Right renal pelvis (tissue), 4 donors: ENCODE results near the gene ZNF697. TPM values are rescaled to one million over a fixed set of nuclear protein-coding genes. Genes with fewer than 3 reads are reported as not detected.
A peak's percentile ranks its signal among the peaks of the same experiment; 100 is the strongest.
"Not testable (repeated sequence)": the region's sequence is repeated elsewhere in the genome, so short reads cannot be mapped to it uniquely, and the experiment has no call there.

Experiments
- DNase-seq, 4 donors: peaks; one replicate each; pipeline ENCODE4 v3.0.0-alpha.2; 2013; ENCODE audit warnings: low read depth in 4 of 4, low spot score in 3 of 4, missing footprints in 1 of 4
- polyA plus RNA-seq, 4 donors: library from polyadenylated mRNA; unstranded; fragments of 120-200 nt; gene quantifications; one replicate each; pipeline ENCODE4 v1.2.1, GENCODE V29; 2013; ENCODE audit not compliant: insufficient read length in 4 of 4

ZNF697 gene
- polyA plus RNA-seq, result 10 to 100 TPM; 19.1 to 23.2 (median 22.5) TPM

GRCh38 chr1:119647734-119648619 lies at the start of gene ZNF697:
Gene ZNF697, minus strand, starts transcription at chr1:119648266. Its CDS starts 22,166 bp downstream, at chr1:119626100.
- DNase-seq, result peak in 3 of 4 donors; percentile 81 to 89 (median 86)

- no peak for DNase-seq
Measured at GRCh38 chr1:119697598-119697997, 49.5 kb upstream of the ZNF697 start.

GRCh38 chr1:119696863-119697262 lies 48.8 kb upstream of the ZNF697 start:
- not testable (repeated sequence) for DNase-seq

GRCh38 chr1:119689511-119689910 lies 41.4 kb upstream of the ZNF697 start:
- no peak for DNase-seq

GRCh38 chr1:119688810-119689209 lies 40.7 kb upstream of the ZNF697 start:
- no peak for DNase-seq

GRCh38 chr1:119687434-119688079 lies 39.5 kb upstream of the ZNF697 start:
- no peak for DNase-seq

- no peak for DNase-seq
Measured at GRCh38 chr1:119686661-119687060, 38.6 kb upstream of the ZNF697 start.

GRCh38 chr1:119683893-119684292 lies 35.8 kb upstream of the ZNF697 start:
- no peak for DNase-seq

GRCh38 chr1:119682141-119682540 lies 34.1 kb upstream of the ZNF697 start:
- DNase-seq, result no peak

GRCh38 chr1:119681560-119681959 lies 33.5 kb upstream of the ZNF697 start:
- DNase-seq, result no peak

- DNase-seq, result no peak
Measured at GRCh38 chr1:119680723-119681122, 32.7 kb upstream of the ZNF697 start.

GRCh38 chr1:119680193-119680592 lies 32.1 kb upstream of the ZNF697 start:
- DNase-seq, result no peak

- no peak for DNase-seq
Measured at GRCh38 chr1:119679223-119679622, 31.2 kb upstream of the ZNF697 start.

- DNase-seq, result no peak
Measured at GRCh38 chr1:119676571-119677206, 28.6 kb upstream of the ZNF697 start.

GRCh38 chr1:119675349-119676345 lies 27.6 kb upstream of the ZNF697 start:
- DNase-seq, result peak; percentile 85 to 89 (median 87)

- DNase-seq, result no peak
Measured at GRCh38 chr1:119674835-119675289, 26.8 kb upstream of the ZNF697 start.

- DNase-seq, result no peak
Measured at GRCh38 chr1:119674111-119674526, 26.1 kb upstream of the ZNF697 start.

GRCh38 chr1:119673171-119673940 lies 25.3 kb upstream of the ZNF697 start:
- no peak for DNase-seq

GRCh38 chr1:119670898-119671297 lies 22.8 kb upstream of the ZNF697 start:
- no peak for DNase-seq
